GM12878 (cell line): ENCODE measurements around the gene RUBCNL. TPM values are rescaled to one million over a fixed set of nuclear protein-coding genes. Genes with fewer than 3 reads are reported as not detected.
A peak's percentile ranks its signal among the peaks of the same experiment; 100 is the strongest.

Source experiments
- ATF3 ChIP-seq: IDR thresholded peaks from 2 replicates; pipeline ENCODE4 v1.6.1; 2011; ENCODE audit warnings: low read depth, mild to moderate bottlenecking, low read length, moderate library complexity, borderline replicate concordance; ENCODE audit errors: extremely low read depth
- BHLHE40 ChIP-seq, 2 experiments: fragments of 450-650 bp in 1 of 2; IDR thresholded peaks; 2 replicates each; pipeline ENCODE4 v1.6.1; 2011 to 2017; ENCODE audit warnings: low read depth in 2 of 2, borderline replicate concordance in 1 of 2, improper control_type of control experiment in 1 of 2, low read length in 1 of 2, mild to moderate bottlenecking in 1 of 2
- CTCF ChIP-seq, 3 experiments: IDR thresholded peaks in 2 of 3; conservative IDR thresholded peaks in 1 of 3; 2 replicates each; pipeline ENCODE4 v1.5.1; 2011; ENCODE audit warnings: low read depth in 3 of 3, low read length in 3 of 3, mild to moderate bottlenecking in 3 of 3, control low read depth in 2 of 3, moderate library complexity in 2 of 3, inconsistent platforms in 1 of 3, mixed read lengths in 1 of 3; ENCODE audit not compliant: control insufficient read depth in 2 of 3, insufficient read depth in 1 of 3; ENCODE audit errors: extremely low read depth in 1 of 3
- DPF2 ChIP-seq: fragments of 450-650 bp; IDR thresholded peaks from 2 replicates; pipeline ENCODE4 v1.6.1; 2017; ENCODE audit warnings: mild to moderate bottlenecking
- EED ChIP-seq: sonication (generic); IDR thresholded peaks from 2 replicates; pipeline ENCODE4 v1.6.1; 2016; ENCODE audit warnings: antibody characterized with exemption, low read depth
- HCFC1 ChIP-seq: fragments of 150-350 bp; IDR thresholded peaks from 2 replicates; pipeline ENCODE4 v1.6.1; 2014; ENCODE audit warnings: low read length
- KAT2A ChIP-seq: conservative IDR thresholded peaks from 2 replicates; pipeline ENCODE4 v1.6.1; 2011; ENCODE audit warnings: low read depth, low read length; ENCODE audit not compliant: control insufficient read depth
- MLLT1 ChIP-seq: fragments of 450-650 bp; IDR thresholded peaks from 2 replicates; pipeline ENCODE4 v1.6.1; 2016; ENCODE audit warnings: mild to moderate bottlenecking
- NR2C1 ChIP-seq: fragments of 450-650 bp; IDR thresholded peaks from 2 replicates; pipeline ENCODE4 v1.6.1; 2017; ENCODE audit warnings: antibody characterized with exemption, mild to moderate bottlenecking, moderate library complexity
- POLR2AphosphoS2 ChIP-seq: IDR thresholded peaks from 2 replicates; pipeline ENCODE4 v1.6.1; 2011; ENCODE audit warnings: low read depth, mild to moderate bottlenecking, low read length, improper control_type of control experiment, moderate library complexity
- PRDM15 ChIP-seq: fragments of 450-650 bp; formaldehyde crosslinking; IDR thresholded peaks from 2 replicates; pipeline ENCODE4 v1.4.0; 2020; ENCODE audit warnings: mild to moderate bottlenecking, moderate library complexity
- STAT1 ChIP-seq: fragments of 450-650 bp; conservative IDR thresholded peaks from 2 replicates; pipeline ENCODE4 v1.6.1; 2014; ENCODE audit warnings: antibody characterized with exemption, mild to moderate bottlenecking
- YBX1 ChIP-seq: fragments of 450-650 bp; IDR thresholded peaks from 2 replicates; pipeline ENCODE4 v1.6.1; 2016; ENCODE audit warnings: antibody characterized with exemption
- ZNF384 ChIP-seq: IDR thresholded peaks from 2 replicates; pipeline ENCODE4 v1.6.1; 2012; ENCODE audit warnings: low read depth, mild to moderate bottlenecking, low read length, improper control_type of control experiment, borderline replicate concordance
- ZNF592 ChIP-seq: fragments of 450-650 bp; IDR thresholded peaks from 2 replicates; pipeline ENCODE4 v1.6.1; 2017; ENCODE audit warnings: mild to moderate bottlenecking, moderate library complexity
- polyA plus RNA-seq, 11 experiments: library from polyadenylated mRNA; depleted of rRNA in 4 of 11; unstranded in 6 of 11; stranded (reverse) in 5 of 11; fragments of >200 nt; fragmentation: Nextera tagmentation in 4 of 11; fragmentation: Illumina TruSeq in 1 of 11; extraction: Ambion mirVana in 4 of 11; extraction: Trizol in 1 of 11; gene quantifications; 1 replicate in 1 of 11; 2 replicates in 10 of 11; pipeline versions ENCODE4 v1.2.1 to v1.2.3, GENCODE V29; 2011 to 2016; ENCODE audit warnings: inconsistent platforms in 2 of 11, missing spikeins in 2 of 11, low read depth in 1 of 11
- total RNA-seq, 4 experiments: library from RNA; depleted of rRNA in 3 of 4; stranded (reverse); fragments of >200 nt in 3 of 4; fragmentation: Illumina TruSeq in 1 of 4; extraction: Trizol in 1 of 4; gene quantifications; 2 replicates each; pipeline versions ENCODE4 v1.2.1 to v1.2.3, GENCODE V29; 2013 to 2021

RUBCNL gene
- total and polyA plus RNA-seq, 10 of the 15 experiments (the other 5 are each of a cell fraction or from before 2014, with no cell fraction given): 0.71 to 51.9 (median 38.2) TPM

- TF ChIP-seq CTCF (IDR thresholded peaks at IDR 0.05 in 2 of 3, conservative IDR thresholded peaks at IDR 0.05 in 1 of 3; ENCODE audit: control insufficient read depth in 2 of 3, extremely low read depth in 1 of 3, insufficient read depth in 1 of 3, low read depth in 3 of 3, low read length in 3 of 3): no peak
- TF ChIP-seq HCFC1: no peak
- TF ChIP-seq EED: peak; percentile 98
- no peak for TF ChIP-seq NR2C1
- TF ChIP-seq POLR2AphosphoS2: no peak
- no peak for TF ChIP-seq PRDM15 (CRISPR knock-in tag)
- TF ChIP-seq YBX1: no peak
- TF ChIP-seq ZNF384: no peak
- no peak for TF ChIP-seq MLLT1
- TF ChIP-seq ZNF592: no peak
- no peak for TF ChIP-seq ATF3
- no peak for TF ChIP-seq KAT2A
- TF ChIP-seq BHLHE40 (IDR thresholded peaks at IDR 0.05; ENCODE audit: borderline replicate concordance in 1 of 2, low read depth in 2 of 2, low read length in 1 of 2): no peak
- no peak for TF ChIP-seq STAT1
- TF ChIP-seq DPF2: 0 out of 2 replicates have a peak, but pooled peaks have one; percentile 13
These were observed 32.6 kb downstream of the RUBCNL start (continued) for GRCh38 chr13:46354156-46355087.
